Esophagus muscularis mucosa (tissue), 3 donors: ENCODE measurements around the gene ATN1.

Experiments used
- CTCF ChIP-seq, 3 experiments: fragments of 200-600 bp in 2 of 3; fragments of 450-650 bp in 1 of 3; sonication (generic) in 2 of 3; IDR thresholded peaks; one replicate each; pipeline ENCODE4 v1.5.1; 2017 to 2019; ENCODE audit warnings: antibody characterized with exemption in 3 of 3, mild to moderate bottlenecking in 2 of 3, moderate library complexity in 1 of 3
- POLR2A ChIP-seq: fragments of 450-650 bp; IDR thresholded peaks from one replicate; pipeline ENCODE4 v1.6.1; 2017; ENCODE audit warnings: antibody characterized with exemption, moderate library complexity, mild to moderate bottlenecking, low read depth
- POLR2AphosphoS5 ChIP-seq, 2 donors: sonication (generic); formaldehyde crosslinking; IDR thresholded peaks; one replicate each; pipeline ENCODE4 v1.6.1; 2017; ENCODE audit warnings: antibody characterized with exemption in 2 of 2

- TF ChIP-seq CTCF (IDR thresholded peaks at IDR 0.05) = no peak
- no peak for TF ChIP-seq POLR2AphosphoS5 (IDR thresholded peaks at IDR 0.05)
- TF ChIP-seq POLR2A = no peak
Measured at GRCh38 chr12:6982532-6982931, 54.8 kb downstream of the ATN1 start.
